ENCODE results near the gene CHCHD4. TPM values are rescaled to one million over a fixed set of nuclear protein-coding genes. Genes with fewer than 3 reads are reported as not detected.

The CHCHD4 gene
- total RNA-seq, 1 donor = 10.8 TPM

GRCh38 chr3:14150491-14151230, 26.0 kb upstream of the CHCHD4 start:
- no peak for TF ChIP-seq CTCF (IDR thresholded peaks at IDR 0.05; ENCODE audit: insufficient read depth, low read depth, low read length)
- no peak overlapping the region for H3K4me3 ChIP-seq (ENCODE audit: low read depth, low read length)
- DNase-seq (ENCODE audit: low read depth) = no peak

GRCh38 chr3:14150078-14150477, 25.4 kb upstream of the CHCHD4 start:
- DNase-seq (ENCODE audit: low read depth) = no peak
- H3K4me3 ChIP-seq (ENCODE audit: low read depth, low read length) = no peak overlapping the region
- TF ChIP-seq CTCF (IDR thresholded peaks at IDR 0.05; ENCODE audit: insufficient read depth, low read depth, low read length) = no peak

GRCh38 chr3:14148041-14148985, 23.6 kb upstream of the CHCHD4 start:
- DNase-seq (ENCODE audit: low read depth) = no peak
- TF ChIP-seq CTCF (IDR thresholded peaks at IDR 0.05; ENCODE audit: insufficient read depth, low read depth, low read length) = peak; percentile 5
- no peak overlapping the region for H3K4me3 ChIP-seq (ENCODE audit: low read depth, low read length)

- no peak overlapping the region for H3K4me3 ChIP-seq (ENCODE audit: low read depth, low read length)
- DNase-seq (ENCODE audit: low read depth) = no peak
- no peak for TF ChIP-seq CTCF (IDR thresholded peaks at IDR 0.05; ENCODE audit: insufficient read depth, low read depth, low read length)
Measured at GRCh38 chr3:14147617-14148016, 22.9 kb upstream of the CHCHD4 start.

GRCh38 chr3:14147066-14147435, 22.4 kb upstream of the CHCHD4 start:
- no peak for TF ChIP-seq CTCF (IDR thresholded peaks at IDR 0.05; ENCODE audit: insufficient read depth, low read depth, low read length)

GRCh38 chr3:14146381-14147065, 21.9 kb upstream of the CHCHD4 start:
- TF ChIP-seq CTCF (IDR thresholded peaks at IDR 0.05; ENCODE audit: insufficient read depth, low read depth, low read length) = no peak
- no peak for DNase-seq (ENCODE audit: low read depth)
- H3K4me3 ChIP-seq (ENCODE audit: low read depth, low read length) = no peak overlapping the region

More at GRCh38 chr3:14147066-14147435, 22.4 kb upstream of the CHCHD4 start:
- no peak overlapping the region for H3K4me3 ChIP-seq (ENCODE audit: low read depth, low read length)
- DNase-seq (ENCODE audit: low read depth) = no peak

All from fibroblast of villous mesenchyme (primary cell).